HEK293 (cell line): ENCODE results near the gene UBE2D3.

ENCODE experiments used
- EGR2 ChIP-seq: fragments of 450-650 bp; formaldehyde crosslinking; IDR thresholded peaks from 2 replicates; pipeline ENCODE4 v1.5.1; 2016; ENCODE audit warnings: low read depth, missing biosample characterization, missing genetic modification characterization
- HOXC10 ChIP-seq: sonication (generic); formaldehyde crosslinking; IDR thresholded peaks from 2 replicates; pipeline ENCODE4 v1.8.1; 2023; ENCODE audit warnings: mild to moderate bottlenecking, missing genetic modification reagents
- INSM2 ChIP-seq: fragments of 450-650 bp; formaldehyde crosslinking; IDR thresholded peaks from 2 replicates; pipeline ENCODE4 v1.5.1; 2016; ENCODE audit warnings: missing biosample characterization, missing genetic modification characterization
- KLF1 ChIP-seq: fragments of 450-650 bp; formaldehyde crosslinking; IDR thresholded peaks from 2 replicates; pipeline ENCODE4 v1.5.1; 2016; ENCODE audit warnings: missing biosample characterization, missing genetic modification characterization
- MYNN ChIP-seq: fragments of 450-650 bp; formaldehyde crosslinking; IDR thresholded peaks from 2 replicates; pipeline ENCODE4 v1.5.1; 2016; ENCODE audit warnings: missing biosample characterization, missing genetic modification characterization, borderline replicate concordance
- TCF7L2 ChIP-seq: IDR thresholded peaks from 2 replicates; pipeline ENCODE4 v1.6.1; 2011; ENCODE audit warnings: low read depth, mild to moderate bottlenecking, inconsistent platforms, low read length, moderate library complexity, borderline replicate concordance
- TRIM28 ChIP-seq: IDR thresholded peaks from 2 replicates; pipeline ENCODE4 v1.6.1; 2011; ENCODE audit warnings: low read length, control low read depth, borderline replicate concordance
- WT1 ChIP-seq: fragments of 450-650 bp; formaldehyde crosslinking; IDR thresholded peaks from 2 replicates; pipeline ENCODE4 v1.5.1; 2016; ENCODE audit warnings: missing biosample characterization, missing genetic modification characterization
- ZBTB17 ChIP-seq: fragments of 450-650 bp; formaldehyde crosslinking; IDR thresholded peaks from 2 replicates; pipeline ENCODE4 v1.5.1; 2016; ENCODE audit warnings: missing biosample characterization, missing genetic modification characterization
- ZBTB7A ChIP-seq: fragments of 450-650 bp; formaldehyde crosslinking; IDR thresholded peaks from 2 replicates; pipeline ENCODE4 v1.5.1; 2016; ENCODE audit warnings: low read depth, missing biosample characterization, missing genetic modification characterization
- ZNF146 ChIP-seq: fragments of 450-650 bp; formaldehyde crosslinking; IDR thresholded peaks from 2 replicates; pipeline ENCODE4 v1.5.1; 2016; ENCODE audit warnings: missing biosample characterization, missing genetic modification characterization
- ZNF184 ChIP-seq: fragments of 450-650 bp; IDR thresholded peaks from 2 replicates; pipeline ENCODE4 v1.5.1; 2018; ENCODE audit warnings: missing biosample characterization, mild to moderate bottlenecking, missing genetic modification characterization
- ZNF19 ChIP-seq: fragments of 450-650 bp; formaldehyde crosslinking; IDR thresholded peaks from 2 replicates; pipeline ENCODE4; 2016; ENCODE audit warnings: missing biosample characterization, missing genetic modification characterization, low read depth
- ZNF2 ChIP-seq: fragments of 450-650 bp; formaldehyde crosslinking; IDR thresholded peaks from 2 replicates; pipeline ENCODE4 v1.5.1; 2016; ENCODE audit warnings: missing biosample characterization, missing genetic modification characterization
- ZNF202 ChIP-seq: fragments of 450-650 bp; formaldehyde crosslinking; IDR thresholded peaks from 2 replicates; pipeline ENCODE4 v1.5.1; 2016; ENCODE audit warnings: missing biosample characterization, missing genetic modification characterization, borderline replicate concordance
- ZNF223 ChIP-seq: fragments of 450-650 bp; formaldehyde crosslinking; IDR thresholded peaks from 2 replicates; pipeline ENCODE4 v1.5.1; 2016; ENCODE audit warnings: missing biosample characterization, missing genetic modification characterization
- ZNF24 ChIP-seq: fragments of 450-650 bp; formaldehyde crosslinking; IDR thresholded peaks from 2 replicates; pipeline ENCODE4 v1.5.1; 2016; ENCODE audit warnings: missing biosample characterization, missing genetic modification characterization
- ZNF48 ChIP-seq: fragments of 450-650 bp; formaldehyde crosslinking; IDR thresholded peaks from 2 replicates; pipeline ENCODE4 v1.5.1; 2016; ENCODE audit warnings: missing biosample characterization, missing genetic modification characterization
- ZNF585B ChIP-seq: fragments of 450-650 bp; formaldehyde crosslinking; IDR thresholded peaks from 2 replicates; pipeline ENCODE4 v1.5.1; 2016; ENCODE audit warnings: missing biosample characterization, missing genetic modification characterization
- ZNF621 ChIP-seq: fragments of 450-650 bp; formaldehyde crosslinking; IDR thresholded peaks from 2 replicates; pipeline ENCODE4 v1.5.1; 2017; ENCODE audit warnings: missing biosample characterization, missing genetic modification characterization
- ZNF658 ChIP-seq: fragments of 450-650 bp; formaldehyde crosslinking; IDR thresholded peaks from 2 replicates; pipeline ENCODE4; 2016; ENCODE audit warnings: missing biosample characterization, missing genetic modification characterization
- ZNF76 ChIP-seq: fragments of 450-650 bp; formaldehyde crosslinking; IDR thresholded peaks from 2 replicates; pipeline ENCODE4; 2016; ENCODE audit warnings: low read depth, missing biosample characterization, missing genetic modification characterization, borderline replicate concordance
- TF ChIP-seq, protein P1 (sequence below): fragments of 450-650 bp; formaldehyde crosslinking; IDR thresholded peaks from 2 replicates; pipeline ENCODE4 v1.5.1; 2016; ENCODE audit warnings: missing biosample characterization, missing genetic modification characterization
- TF ChIP-seq, protein P2 (sequence below): fragments of 450-650 bp; formaldehyde crosslinking; IDR thresholded peaks from 2 replicates; pipeline ENCODE4 v1.5.0; 2017; ENCODE audit warnings: missing biosample characterization, missing genetic modification characterization, borderline replicate concordance
- TF ChIP-seq, protein P3 (sequence below): fragments of 450-650 bp; formaldehyde crosslinking; IDR thresholded peaks from 2 replicates; pipeline ENCODE4; 2016; ENCODE audit warnings: missing biosample characterization, missing genetic modification characterization
- TF ChIP-seq, protein P4 (sequence below): fragments of 450-650 bp; formaldehyde crosslinking; IDR thresholded peaks from 2 replicates; pipeline ENCODE4 v1.5.1; 2016; ENCODE audit warnings: missing biosample characterization, missing genetic modification characterization
- TF ChIP-seq, protein P5 (sequence below): fragments of 450-650 bp; formaldehyde crosslinking; IDR thresholded peaks from 2 replicates; pipeline ENCODE4 v1.5.1; 2017; ENCODE audit warnings: missing biosample characterization, missing genetic modification characterization
- TF ChIP-seq, protein P6 (sequence below): fragments of 450-650 bp; formaldehyde crosslinking; IDR thresholded peaks from 2 replicates; pipeline ENCODE4 v1.5.1; 2017; ENCODE audit warnings: missing biosample characterization, missing genetic modification characterization

Gene UBE2D3

DNA sequence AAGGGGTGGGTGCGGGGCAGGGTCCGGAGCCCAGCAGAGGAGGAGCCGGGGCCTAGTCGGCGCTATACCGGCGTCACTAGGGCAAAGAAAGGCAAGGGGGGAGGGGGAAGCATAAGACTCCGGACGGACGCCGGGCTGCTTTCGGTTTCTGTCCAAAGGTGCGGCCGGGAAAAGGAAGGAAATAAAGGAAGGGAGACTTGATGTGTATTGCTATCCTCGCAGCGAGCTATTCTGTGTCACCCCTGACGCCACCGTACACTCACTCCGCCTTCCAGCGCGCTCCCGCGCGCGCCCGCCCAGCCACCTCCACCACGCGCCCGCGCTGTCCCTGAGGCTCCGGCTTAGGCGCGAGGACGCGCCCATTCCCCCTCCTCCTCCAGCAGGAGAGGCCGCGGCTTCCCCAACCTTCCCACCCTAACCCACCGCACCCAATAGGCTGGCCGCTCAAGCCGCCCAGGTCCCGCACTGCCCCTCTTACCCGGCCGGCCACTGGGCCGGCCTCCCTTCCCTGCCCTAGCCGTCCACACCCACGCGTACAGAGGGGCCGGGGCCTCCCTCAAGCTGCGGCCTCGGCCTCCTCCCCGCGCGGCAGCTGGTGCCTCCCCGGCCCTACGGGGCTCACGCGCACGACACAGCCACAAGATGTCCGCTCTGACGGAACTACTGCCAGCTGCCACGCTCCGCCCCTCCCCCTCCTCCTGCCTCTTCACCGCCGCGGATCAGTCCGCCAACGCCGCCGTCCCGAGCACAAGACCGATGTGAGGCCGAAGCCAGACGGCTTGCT is at the start of gene UBE2D3 (continued):
- peak; percentile 81 for TF ChIP-seq INSM2
- TF ChIP-seq, protein P1, sequence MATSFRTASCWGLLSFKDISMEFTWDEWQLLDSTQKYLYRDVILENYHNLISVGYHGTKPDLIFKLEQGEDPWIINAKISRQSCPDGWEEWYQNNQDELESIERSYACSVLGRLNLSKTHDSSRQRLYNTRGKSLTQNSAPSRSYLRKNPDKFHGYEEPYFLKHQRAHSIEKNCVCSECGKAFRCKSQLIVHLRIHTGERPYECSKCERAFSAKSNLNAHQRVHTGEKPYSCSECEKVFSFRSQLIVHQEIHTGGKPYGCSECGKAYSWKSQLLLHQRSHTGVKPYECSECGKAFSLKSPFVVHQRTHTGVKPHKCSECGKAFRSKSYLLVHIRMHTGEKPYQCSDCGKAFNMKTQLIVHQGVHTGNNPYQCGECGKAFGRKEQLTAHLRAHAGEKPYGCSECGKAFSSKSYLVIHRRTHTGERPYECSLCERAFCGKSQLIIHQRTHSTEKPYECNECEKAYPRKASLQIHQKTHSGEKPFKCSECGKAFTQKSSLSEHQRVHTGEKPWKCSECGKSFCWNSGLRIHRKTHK (tag by site-specific recombination), result no peak
- peak; percentile 68 for TF ChIP-seq ZNF146 (tag by site-specific recombination)
- TF ChIP-seq ZNF223 (tag by site-specific recombination), result no peak
- TF ChIP-seq ZNF2 (tag by site-specific recombination), result peak; percentile 84; the same call in 1 of the 2 replicates
- no peak for TF ChIP-seq ZNF658 (tag by site-specific recombination)
- TF ChIP-seq ZBTB7A (tag by site-specific recombination), result peak; percentile 75
- peak; percentile 63; the same call in 1 of the 2 replicates for TF ChIP-seq MYNN (tag by site-specific recombination)
- TF ChIP-seq, protein P2, sequence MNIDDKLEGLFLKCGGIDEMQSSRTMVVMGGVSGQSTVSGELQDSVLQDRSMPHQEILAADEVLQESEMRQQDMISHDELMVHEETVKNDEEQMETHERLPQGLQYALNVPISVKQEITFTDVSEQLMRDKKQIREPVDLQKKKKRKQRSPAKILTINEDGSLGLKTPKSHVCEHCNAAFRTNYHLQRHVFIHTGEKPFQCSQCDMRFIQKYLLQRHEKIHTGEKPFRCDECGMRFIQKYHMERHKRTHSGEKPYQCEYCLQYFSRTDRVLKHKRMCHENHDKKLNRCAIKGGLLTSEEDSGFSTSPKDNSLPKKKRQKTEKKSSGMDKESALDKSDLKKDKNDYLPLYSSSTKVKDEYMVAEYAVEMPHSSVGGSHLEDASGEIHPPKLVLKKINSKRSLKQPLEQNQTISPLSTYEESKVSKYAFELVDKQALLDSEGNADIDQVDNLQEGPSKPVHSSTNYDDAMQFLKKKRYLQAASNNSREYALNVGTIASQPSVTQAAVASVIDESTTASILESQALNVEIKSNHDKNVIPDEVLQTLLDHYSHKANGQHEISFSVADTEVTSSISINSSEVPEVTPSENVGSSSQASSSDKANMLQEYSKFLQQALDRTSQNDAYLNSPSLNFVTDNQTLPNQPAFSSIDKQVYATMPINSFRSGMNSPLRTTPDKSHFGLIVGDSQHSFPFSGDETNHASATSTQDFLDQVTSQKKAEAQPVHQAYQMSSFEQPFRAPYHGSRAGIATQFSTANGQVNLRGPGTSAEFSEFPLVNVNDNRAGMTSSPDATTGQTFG (tag by site-specific recombination), result no peak; the same call in 1 of the 2 replicates
- no peak for TF ChIP-seq HOXC10 (CRISPR knock-in tag)
- TF ChIP-seq, protein P3, sequence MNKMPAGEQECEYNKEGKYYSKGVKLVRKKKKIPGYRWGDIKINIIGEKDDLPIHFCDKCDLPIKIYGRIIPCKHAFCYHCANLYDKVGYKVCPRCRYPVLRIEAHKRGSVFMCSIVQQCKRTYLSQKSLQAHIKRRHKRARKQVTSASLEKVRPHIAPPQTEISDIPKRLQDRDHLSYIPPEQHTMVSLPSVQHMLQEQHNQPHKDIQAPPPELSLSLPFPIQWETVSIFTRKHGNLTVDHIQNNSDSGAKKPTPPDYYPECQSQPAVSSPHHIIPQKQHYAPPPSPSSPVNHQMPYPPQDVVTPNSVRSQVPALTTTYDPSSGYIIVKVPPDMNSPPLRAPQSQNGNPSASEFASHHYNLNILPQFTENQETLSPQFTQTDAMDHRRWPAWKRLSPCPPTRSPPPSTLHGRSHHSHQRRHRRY (tag by site-specific recombination), result no peak
- TF ChIP-seq ZNF585B (tag by site-specific recombination), result no peak
- TF ChIP-seq, protein P4, sequence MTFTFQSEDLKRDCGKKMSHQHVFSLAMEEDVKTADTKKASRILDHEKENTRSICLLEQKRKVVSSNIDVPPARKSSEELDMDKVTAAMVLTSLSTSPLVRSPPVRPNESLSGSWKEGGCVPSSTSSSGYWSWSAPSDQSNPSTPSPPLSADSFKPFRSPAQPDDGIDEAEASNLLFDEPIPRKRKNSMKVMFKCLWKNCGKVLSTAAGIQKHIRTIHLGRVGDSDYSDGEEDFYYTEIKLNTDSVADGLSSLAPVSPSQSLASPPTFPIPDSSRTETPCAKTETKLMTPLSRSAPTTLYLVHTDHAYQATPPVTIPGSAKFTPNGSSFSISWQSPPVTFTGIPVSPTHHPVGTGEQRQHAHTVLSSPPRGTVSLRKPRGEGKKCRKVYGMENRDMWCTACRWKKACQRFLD (tag by site-specific recombination), result no peak
- TF ChIP-seq, protein P5, sequence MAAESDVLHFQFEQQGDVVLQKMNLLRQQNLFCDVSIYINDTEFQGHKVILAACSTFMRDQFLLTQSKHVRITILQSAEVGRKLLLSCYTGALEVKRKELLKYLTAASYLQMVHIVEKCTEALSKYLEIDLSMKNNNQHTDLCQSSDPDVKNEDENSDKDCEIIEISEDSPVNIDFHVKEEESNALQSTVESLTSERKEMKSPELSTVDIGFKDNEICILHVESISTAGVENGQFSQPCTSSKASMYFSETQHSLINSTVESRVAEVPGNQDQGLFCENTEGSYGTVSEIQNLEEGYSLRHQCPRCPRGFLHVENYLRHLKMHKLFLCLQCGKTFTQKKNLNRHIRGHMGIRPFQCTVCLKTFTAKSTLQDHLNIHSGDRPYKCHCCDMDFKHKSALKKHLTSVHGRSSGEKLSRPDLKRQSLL, result peak; percentile 46; the same call in 1 of the 2 replicates
- no peak for TF ChIP-seq ZNF48 (tag by site-specific recombination)
- TF ChIP-seq EGR2 (tag by site-specific recombination), result peak; percentile 83
- no peak for TF ChIP-seq ZNF202 (tag by site-specific recombination)
- peak; percentile 76 for TF ChIP-seq KLF1 (tag by site-specific recombination)
- peak; percentile 80; the same call in 1 of the 2 replicates for TF ChIP-seq ZNF24 (tag by site-specific recombination)
- TF ChIP-seq TCF7L2, result no peak
- peak; percentile 72; the same call in 1 of the 2 replicates for TF ChIP-seq ZNF76
- TF ChIP-seq ZNF184 (tag by site-specific recombination), result no peak
- peak; percentile 71; the same call in 1 of the 2 replicates for TF ChIP-seq ZBTB17 (tag by site-specific recombination)
- TF ChIP-seq TRIM28, result no peak
- TF ChIP-seq, protein P6, sequence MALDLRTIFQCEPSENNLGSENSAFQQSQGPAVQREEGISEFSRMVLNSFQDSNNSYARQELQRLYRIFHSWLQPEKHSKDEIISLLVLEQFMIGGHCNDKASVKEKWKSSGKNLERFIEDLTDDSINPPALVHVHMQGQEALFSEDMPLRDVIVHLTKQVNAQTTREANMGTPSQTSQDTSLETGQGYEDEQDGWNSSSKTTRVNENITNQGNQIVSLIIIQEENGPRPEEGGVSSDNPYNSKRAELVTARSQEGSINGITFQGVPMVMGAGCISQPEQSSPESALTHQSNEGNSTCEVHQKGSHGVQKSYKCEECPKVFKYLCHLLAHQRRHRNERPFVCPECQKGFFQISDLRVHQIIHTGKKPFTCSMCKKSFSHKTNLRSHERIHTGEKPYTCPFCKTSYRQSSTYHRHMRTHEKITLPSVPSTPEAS (tag by site-specific recombination), result peak; percentile 55; the same call in 1 of the 2 replicates
- no peak for TF ChIP-seq ZNF19 (tag by site-specific recombination)
- TF ChIP-seq WT1, result peak; percentile 66; the same call in 1 of the 2 replicates
- TF ChIP-seq ZNF621 (tag by site-specific recombination), result no peak
